Keratinocyte (primary cell): ENCODE data around the gene SATB2.

Source experiments
- EZH2 ChIP-seq: IDR thresholded peaks from one replicate; pipeline ENCODE4 v1.6.1; 2012; ENCODE audit warnings: inconsistent platforms, mild to moderate bottlenecking, low read length, moderate library complexity
- TF ChIP-seq, protein P1 (sequence below), 3 experiments: IDR thresholded peaks in 1 of 3; conservative IDR thresholded peaks in 1 of 3; optimal IDR thresholded peaks in 1 of 3; 2 replicates in 2 of 3; 3 replicates in 1 of 3; pipeline versions ENCODE3 to v1.5.1; 2011; ENCODE audit warnings: low read length in 3 of 3, mild to moderate bottlenecking in 3 of 3, moderate library complexity in 2 of 3, control low read depth in 1 of 3, inconsistent platforms in 1 of 3; ENCODE audit not compliant: insufficient read depth in 2 of 3; ENCODE audit errors: extremely low read depth in 1 of 3

DNA sequence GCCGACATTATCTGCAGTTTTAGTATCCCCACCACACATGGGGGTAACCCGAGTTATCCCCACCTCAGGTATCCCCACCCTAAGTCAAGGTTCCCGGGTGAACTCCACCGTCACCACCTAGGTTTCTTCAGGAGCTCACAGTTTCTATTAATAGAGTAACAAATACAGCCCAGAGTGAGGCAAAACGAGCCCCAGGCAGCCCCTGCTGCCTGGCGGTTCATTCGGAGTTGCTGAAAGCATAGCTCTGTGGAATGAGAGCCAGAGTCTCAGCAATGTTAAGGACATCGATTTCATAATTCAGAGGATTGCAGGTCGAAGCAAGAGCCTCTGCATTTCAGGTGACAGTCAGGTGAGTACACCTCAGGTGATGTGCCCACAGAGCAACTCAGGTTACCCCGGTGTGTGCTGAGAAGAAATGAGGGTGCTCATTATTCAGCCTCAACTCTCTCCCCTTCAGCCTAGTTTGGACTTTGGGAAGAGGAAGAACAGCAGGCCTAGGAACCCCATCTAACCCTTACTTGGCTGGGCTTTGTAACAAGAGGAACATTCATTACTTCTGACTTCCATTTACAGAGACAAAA is 10.7 kb downstream of the SATB2 start:
- TF ChIP-seq, protein P1, sequence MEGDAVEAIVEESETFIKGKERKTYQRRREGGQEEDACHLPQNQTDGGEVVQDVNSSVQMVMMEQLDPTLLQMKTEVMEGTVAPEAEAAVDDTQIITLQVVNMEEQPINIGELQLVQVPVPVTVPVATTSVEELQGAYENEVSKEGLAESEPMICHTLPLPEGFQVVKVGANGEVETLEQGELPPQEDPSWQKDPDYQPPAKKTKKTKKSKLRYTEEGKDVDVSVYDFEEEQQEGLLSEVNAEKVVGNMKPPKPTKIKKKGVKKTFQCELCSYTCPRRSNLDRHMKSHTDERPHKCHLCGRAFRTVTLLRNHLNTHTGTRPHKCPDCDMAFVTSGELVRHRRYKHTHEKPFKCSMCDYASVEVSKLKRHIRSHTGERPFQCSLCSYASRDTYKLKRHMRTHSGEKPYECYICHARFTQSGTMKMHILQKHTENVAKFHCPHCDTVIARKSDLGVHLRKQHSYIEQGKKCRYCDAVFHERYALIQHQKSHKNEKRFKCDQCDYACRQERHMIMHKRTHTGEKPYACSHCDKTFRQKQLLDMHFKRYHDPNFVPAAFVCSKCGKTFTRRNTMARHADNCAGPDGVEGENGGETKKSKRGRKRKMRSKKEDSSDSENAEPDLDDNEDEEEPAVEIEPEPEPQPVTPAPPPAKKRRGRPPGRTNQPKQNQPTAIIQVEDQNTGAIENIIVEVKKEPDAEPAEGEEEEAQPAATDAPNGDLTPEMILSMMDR (optimal IDR thresholded peaks at IDR 0.05 in 1 of 3, IDR thresholded peaks at IDR 0.05 in 1 of 3, conservative IDR thresholded peaks at IDR 0.05 in 1 of 3; ENCODE audit: extremely low read depth in 1 of 3, insufficient read depth in 2 of 3, low read length in 3 of 3): no peak
- TF ChIP-seq EZH2: no peak
